IMR-90 (cell line): Measurements from ENCODE around the gene ATP1B2. TPM values are rescaled to one million over a fixed set of nuclear protein-coding genes. Genes with fewer than 3 reads are reported as not detected.

Experiments
- ATAC-seq: fragments of 200-7000 bp; cut with Tn5 transposase; 2 replicates; pipeline ENCODE4 v1.9.1; 2020; ENCODE audit warnings: low read depth, mild to moderate bottlenecking, moderate library complexity
- BruUV-seq: library from RNA; stranded (reverse); fragments of 400-500 nt; replicated peaks from 2 replicates; lab custom pipeline; 2021; lab: Mats Ljungman, UMichigan
- CTCF ChIA-PET: fragments of 300-600 bp; formaldehyde crosslinking; extraction: SDS; loops from one replicate; lab custom pipeline; 2021; ENCODE audit warnings: antibody characterized with exemption; lab: Yijun Ruan, JAX
- POLR2A ChIA-PET: fragments of 300-600 bp; sonication (Branson Sonifier 250); formaldehyde crosslinking; loops from one replicate; lab custom pipeline; 2022; ENCODE audit warnings: antibody characterized with exemption; ENCODE audit not compliant: unreplicated experiment; lab: Charles Lee
- DNase-seq: peaks from one replicate; pipeline ENCODE4 v3.0.0; 2013
- H2AFZ ChIP-seq: replicated peaks from 2 replicates; pipeline ENCODE3; 2013; ENCODE audit warnings: low read length, mild to moderate bottlenecking; ENCODE audit not compliant: poor library complexity
- H2AK5ac ChIP-seq: 2 replicates; pipeline ENCODE4 v1.6.1; 2013; ENCODE audit warnings: low read depth, low read length, inconsistent platforms
- H2AK9ac ChIP-seq: replicated peaks from 2 replicates; pipeline ENCODE3; 2013; ENCODE audit warnings: mild to moderate bottlenecking, low read depth, low read length, moderate library complexity; ENCODE audit not compliant: poor library complexity
- H2BK120ac ChIP-seq: 2 replicates; pipeline ENCODE4 v1.6.1; 2013; ENCODE audit warnings: low read depth, low read length, inconsistent platforms
- H2BK15ac ChIP-seq: 3 replicates; pipeline ENCODE4 v1.6.1; 2013; ENCODE audit warnings: low read depth, low read length, inconsistent platforms
- H2BK20ac ChIP-seq: 2 replicates; pipeline ENCODE4 v1.6.1; 2013; ENCODE audit warnings: low read depth, mild to moderate bottlenecking, inconsistent platforms, low read length, moderate library complexity
- H2BK5ac ChIP-seq: 2 replicates; pipeline ENCODE4 v1.6.1; 2013; ENCODE audit warnings: mild to moderate bottlenecking, low read depth, low read length, inconsistent platforms; ENCODE audit not compliant: poor library complexity, severe bottlenecking
- H3K14ac ChIP-seq: replicated peaks from 2 replicates; pipeline ENCODE4 v1.6.1; 2013; ENCODE audit warnings: low read depth, low read length, inconsistent platforms
- H3K18ac ChIP-seq: 2 replicates; pipeline ENCODE4 v1.6.1; 2013; ENCODE audit warnings: low read depth, low read length, control low read depth
- H3K23ac ChIP-seq: 2 replicates; pipeline ENCODE4 v1.6.1; 2013; ENCODE audit warnings: low read depth, low read length, inconsistent platforms
- H3K27ac ChIP-seq: 2 replicates; pipeline ENCODE4 v1.5.1; 2013; ENCODE audit warnings: mild to moderate bottlenecking, control low read depth, low read length; ENCODE audit not compliant: insufficient read depth
- H3K27me3 ChIP-seq: 2 replicates; pipeline ENCODE4 v1.6.1; 2013; ENCODE audit warnings: low read length; ENCODE audit not compliant: control insufficient read depth, insufficient read depth
- H3K36me3 ChIP-seq: 2 replicates; pipeline ENCODE4 v1.6.1; 2013; ENCODE audit warnings: low read length, mixed read lengths; ENCODE audit not compliant: control insufficient read depth, insufficient read depth
- H3K4ac ChIP-seq: 2 replicates; pipeline ENCODE4 v1.6.1; 2013; ENCODE audit warnings: low read depth, low read length, inconsistent platforms
- H3K4me1 ChIP-seq: 2 replicates; pipeline ENCODE4 v1.6.1; 2013; ENCODE audit warnings: low read length, mixed read lengths; ENCODE audit not compliant: control insufficient read depth, insufficient read depth
- H3K4me2 ChIP-seq: 2 replicates; pipeline ENCODE4 v1.6.1; 2013; ENCODE audit warnings: low read depth, mild to moderate bottlenecking, control low read depth, low read length, moderate library complexity
- H3K4me3 ChIP-seq: 2 replicates; pipeline ENCODE4 v1.5.1; 2013; ENCODE audit warnings: low read depth, mild to moderate bottlenecking, control low read depth, low read length, moderate library complexity; ENCODE audit not compliant: insufficient read depth
- H3K56ac ChIP-seq: 2 replicates; pipeline ENCODE4 v1.6.1; 2013; ENCODE audit warnings: low read length, inconsistent platforms; ENCODE audit not compliant: insufficient read depth; ENCODE audit errors: extremely low read depth
- H3K79me1 ChIP-seq, 2 experiments: 2 replicates each; pipeline ENCODE4 v1.6.1; 2013; ENCODE audit warnings: low read length in 2 of 2, inconsistent platforms in 1 of 2, low read depth in 1 of 2
- H3K9ac ChIP-seq: 2 replicates; pipeline ENCODE4 v1.6.1; 2013; ENCODE audit warnings: low read depth, low read length, control low read depth
- H3K9me1 ChIP-seq: 2 replicates; pipeline ENCODE4 v1.6.1; 2013; ENCODE audit warnings: low read length, inconsistent platforms; ENCODE audit not compliant: insufficient read depth
- H3K9me3 ChIP-seq: 2 replicates; pipeline ENCODE4 v1.6.1; 2013; ENCODE audit warnings: low read length; ENCODE audit not compliant: control insufficient read depth, insufficient read depth
- H4K20me1 ChIP-seq: 2 replicates; pipeline ENCODE4 v1.6.1; 2013; ENCODE audit warnings: low read length, inconsistent platforms; ENCODE audit not compliant: insufficient read depth
- H4K5ac ChIP-seq: 2 replicates; pipeline ENCODE4 v1.6.1; 2013; ENCODE audit warnings: mild to moderate bottlenecking, low read depth, low read length, control low read depth
- H4K8ac ChIP-seq, 2 experiments: 2 replicates each; pipeline ENCODE4 v1.6.1; 2013; ENCODE audit warnings: low read depth in 2 of 2, low read length in 2 of 2, control low read depth in 1 of 2, inconsistent platforms in 1 of 2
- H4K91ac ChIP-seq: 2 replicates; pipeline ENCODE4 v1.6.1; 2013; ENCODE audit warnings: low read depth, low read length, inconsistent platforms; ENCODE audit not compliant: insufficient read depth
- BHLHE40 ChIP-seq: fragments of 150-350 bp; IDR thresholded peaks from 2 replicates; pipeline ENCODE4 v1.6.1; 2016; ENCODE audit warnings: mild to moderate bottlenecking, low read depth, low read length
- CEBPB ChIP-seq: IDR thresholded peaks from 2 replicates; pipeline ENCODE4 v1.6.1; 2012; ENCODE audit warnings: low read depth, low read length, improper control_type of control experiment
- MAZ ChIP-seq: IDR thresholded peaks from 2 replicates; pipeline ENCODE4 v1.6.1; 2012; ENCODE audit warnings: low read depth, mild to moderate bottlenecking, low read length, improper control_type of control experiment, moderate library complexity, borderline replicate concordance
- POLR2A ChIP-seq: IDR thresholded peaks from 2 replicates; pipeline ENCODE4 v1.6.1; 2012; ENCODE audit warnings: mild to moderate bottlenecking, low read depth, low read length
- RAD21 ChIP-seq: IDR thresholded peaks from 2 replicates; pipeline ENCODE4 v1.6.1; 2012; ENCODE audit warnings: low read length, improper control_type of control experiment
- RCOR1 ChIP-seq: IDR thresholded peaks from 2 replicates; pipeline ENCODE4 v1.6.1; 2012; ENCODE audit warnings: mild to moderate bottlenecking, low read length, improper control_type of control experiment; ENCODE audit not compliant: insufficient replicate concordance
- RFX5 ChIP-seq: IDR thresholded peaks from 2 replicates; pipeline ENCODE4 v1.8.0; 2012; ENCODE audit warnings: low read depth, mild to moderate bottlenecking, low read length, moderate library complexity
- WGBS, 2 experiments: methylation state at CpG; one replicate each; pipeline versions ENCODE4 v1.1.5 to v1.1.7; 2013; ENCODE audit warnings: missing lambda C conversion rate in 2 of 2; ENCODE audit not compliant: insufficient read length in 1 of 2; ENCODE audit errors: extremely low coverage in 2 of 2; 5-methylcytosine and 5-hydroxymethylcytosine counted together
- dilution Hi-C: fragments of 300-500 bp; cut with HindIII; formaldehyde crosslinking; loops from one replicate; pipeline ENCODE4 v1.14.3; 2018; ENCODE audit warnings: low sequenced_read_pairs; ENCODE audit not compliant: unreplicated experiment
- in situ Hi-C: fragments of 300-500 bp; cut with MboI; formaldehyde crosslinking; loops from 3 replicates; pipeline ENCODE4 v1.14.3; 2019; ENCODE audit warnings: low sequenced_read_pairs, inconsistent platforms, mixed read lengths
- intact Hi-C: fragments of 100-400 bp; cut with micrococcal nuclease; formaldehyde crosslinking; loops from 2 replicates; pipeline ENCODE4 v1.10.0; 2022
- polyA plus RNA-seq, 3 experiments: library from polyadenylated mRNA; depleted of rRNA; stranded (reverse); fragments of >200 nt; gene quantifications; 2 replicates each; pipeline ENCODE4 v1.2.3, GENCODE V29; 2012; ENCODE audit warnings: low replicate concordance in 1 of 3
- total RNA-seq: library from RNA; depleted of rRNA; stranded (reverse); fragments of >200 nt; gene quantifications from 2 replicates; pipeline ENCODE4 v1.2.3, GENCODE V29; 2012
- TF ChIP-seq, protein P1 (sequence below): fragments of 150-350 bp; IDR thresholded peaks from 2 replicates; pipeline ENCODE4 v1.6.1; 2016; ENCODE audit warnings: low read depth, mild to moderate bottlenecking, low read length, moderate library complexity, borderline replicate concordance
- TF ChIP-seq, protein P2 (sequence below): fragments of 150-350 bp; IDR thresholded peaks from 2 replicates; pipeline ENCODE4 v1.6.1; 2017; ENCODE audit warnings: mild to moderate bottlenecking, antibody characterized with exemption, low read length, low read depth

The ATP1B2 gene
- total and polyA plus RNA-seq, 2 of the 4 experiments (the other 2 are of a cell fraction) = 0.02 TPM; not detected in 1

DNA sequence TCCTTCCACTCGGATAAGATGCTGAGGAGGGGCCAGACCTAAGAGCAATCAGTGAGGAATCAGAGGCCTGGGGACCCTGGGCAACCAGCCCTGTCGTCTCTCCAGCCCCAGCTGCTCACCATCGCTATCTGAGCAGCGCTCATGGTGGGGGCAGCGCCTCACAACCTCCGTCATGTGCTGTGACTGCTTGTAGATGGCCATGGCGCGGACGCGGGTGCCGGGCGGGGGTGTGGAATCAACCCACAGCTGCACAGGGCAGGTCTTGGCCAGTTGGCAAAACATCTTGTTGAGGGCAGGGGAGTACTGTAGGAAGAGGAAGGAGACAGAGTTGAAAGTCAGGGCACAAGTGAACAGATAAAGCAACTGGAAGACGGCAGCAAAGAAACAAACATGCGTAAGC is 24.2 kb downstream of the ATP1B2 start:
- POLR2A ChIA-PET = no interaction called here
- dilution Hi-C loops = no loop called here

More for the DNA sequence above, 24.2 kb downstream of the ATP1B2 start:
- no peak overlapping the region for H3K23ac ChIP-seq
- in situ Hi-C loops (no loop called here), intact Hi-C loops (no loop called here)
- H3K9me3 ChIP-seq = peaks cover 9% of the 10 kb centered on the region
- H2BK15ac ChIP-seq = no peak overlapping the region
- H4K8ac ChIP-seq = no peak overlapping the region
- H3K4me2 ChIP-seq = no peak overlapping the region
- TF ChIP-seq BHLHE40 (no peak), RFX5 (no peak), RCOR1 (no peak), CEBPB (no peak), RAD21 (no peak), POLR2A (no peak), MAZ (no peak)
- TF ChIP-seq, protein P1, sequence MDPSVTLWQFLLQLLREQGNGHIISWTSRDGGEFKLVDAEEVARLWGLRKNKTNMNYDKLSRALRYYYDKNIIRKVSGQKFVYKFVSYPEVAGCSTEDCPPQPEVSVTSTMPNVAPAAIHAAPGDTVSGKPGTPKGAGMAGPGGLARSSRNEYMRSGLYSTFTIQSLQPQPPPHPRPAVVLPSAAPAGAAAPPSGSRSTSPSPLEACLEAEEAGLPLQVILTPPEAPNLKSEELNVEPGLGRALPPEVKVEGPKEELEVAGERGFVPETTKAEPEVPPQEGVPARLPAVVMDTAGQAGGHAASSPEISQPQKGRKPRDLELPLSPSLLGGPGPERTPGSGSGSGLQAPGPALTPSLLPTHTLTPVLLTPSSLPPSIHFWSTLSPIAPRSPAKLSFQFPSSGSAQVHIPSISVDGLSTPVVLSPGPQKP = no peak
- TF ChIP-seq, protein P2, sequence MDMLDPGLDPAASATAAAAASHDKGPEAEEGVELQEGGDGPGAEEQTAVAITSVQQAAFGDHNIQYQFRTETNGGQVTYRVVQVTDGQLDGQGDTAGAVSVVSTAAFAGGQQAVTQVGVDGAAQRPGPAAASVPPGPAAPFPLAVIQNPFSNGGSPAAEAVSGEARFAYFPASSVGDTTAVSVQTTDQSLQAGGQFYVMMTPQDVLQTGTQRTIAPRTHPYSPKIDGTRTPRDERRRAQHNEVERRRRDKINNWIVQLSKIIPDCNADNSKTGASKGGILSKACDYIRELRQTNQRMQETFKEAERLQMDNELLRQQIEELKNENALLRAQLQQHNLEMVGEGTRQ = no peak
- no peak overlapping the region for H3K4me3 ChIP-seq
- no peak for DNase-seq
- peaks cover 3% of the 10 kb centered on the region; the same call in 1 of the 2 replicates for H4K20me1 ChIP-seq
- no peaks in the 10 kb centered on the region for H3K4me1 ChIP-seq
- CTCF ChIA-PET = no interaction called here
- peaks cover 7 to 24% of the 10 kb centered on the region in 2 experiments; a peak in 3 of 4 replicates for H3K79me1 ChIP-seq
- no peak overlapping the region for H3K18ac ChIP-seq
- H3K56ac ChIP-seq = no peak overlapping the region
- H2BK120ac ChIP-seq = no peak overlapping the region
- ATAC-seq = no peak
- H3K9ac ChIP-seq = no peak overlapping the region
- peaks cover 42% of the 10 kb centered on the region for H3K36me3 ChIP-seq
- 99% methylated on average over 11 of the region's 14 CpGs; no CpG with 5 or more reads in 1 of the 2 experiments for WGBS, 2 experiments
- H4K91ac ChIP-seq = no peak overlapping the region
- no peaks in the 10 kb centered on the region for H3K27me3 ChIP-seq
- no peaks in the 10 kb centered on the region; the same call in 1 of the 2 replicates for H3K9me1 ChIP-seq
- H2BK20ac ChIP-seq = no peak overlapping the region
- H2AK5ac ChIP-seq = no peak overlapping the region
- no peak overlapping the region for H3K14ac ChIP-seq
- H4K5ac ChIP-seq = no peak overlapping the region
- no TSS peak for BruUV-seq
- no peak overlapping the region for H2BK5ac ChIP-seq
- H3K4ac ChIP-seq = no peak overlapping the region
- H2AK9ac ChIP-seq = no peak overlapping the region
- H3K27ac ChIP-seq = no peak overlapping the region
- no peak overlapping the region for H2AFZ ChIP-seq
